Psoas muscle (tissue), 8 donors: Measurements from ENCODE around the gene ANKRD13B. TPM values are rescaled to one million over a fixed set of nuclear protein-coding genes. Genes with fewer than 3 reads are reported as not detected.
A peak's percentile ranks its signal among the peaks of the same experiment; 100 is the strongest.

ENCODE experiments used
- ATAC-seq, 4 donors: fragments of 200-7000 bp; cut with Tn5 transposase; one replicate each; pipeline ENCODE4 v1.9.1; 2020; ENCODE audit warnings: moderate library complexity in 3 of 4, mild to moderate bottlenecking in 2 of 4
- DNase-seq, 2 donors: peaks; one replicate each; pipeline ENCODE4 v3.0.0-alpha.2; 2020
- H3K27ac ChIP-seq: fragments of 200-600 bp; one replicate; pipeline ENCODE4 v1.8.0; 2022
- H3K27me3 ChIP-seq, 3 donors: fragments of 200-600 bp in 1 of 3; one replicate each; pipeline versions ENCODE4 v1.6.1 to v1.8.0; 2013 to 2022; ENCODE audit warnings: low read length in 2 of 3, mild to moderate bottlenecking in 2 of 3, moderate library complexity in 1 of 3; ENCODE audit not compliant: insufficient read depth in 3 of 3
- H3K36me3 ChIP-seq, 2 donors: fragments of 200-600 bp in 1 of 2; one replicate each; pipeline versions ENCODE4 v1.6.1 to v1.8.0; 2013 to 2022; ENCODE audit warnings: low read depth in 1 of 2, mild to moderate bottlenecking in 1 of 2, moderate library complexity in 1 of 2; ENCODE audit not compliant: insufficient read depth in 1 of 2
- H3K4me1 ChIP-seq: fragments of 200-600 bp; one replicate; pipeline ENCODE4 v1.8.0; 2022
- H3K4me3 ChIP-seq: fragments of 200-600 bp; one replicate; pipeline ENCODE4 v1.8.0; 2022; ENCODE audit warnings: mild to moderate bottlenecking
- H3K9me3 ChIP-seq: fragments of 200-600 bp; one replicate; pipeline ENCODE4 v1.8.0; 2022
- WGBS, 3 donors: extraction: QIAGEN DNeasy Blood & Tissue Kit; methylation state at CpG; one replicate each; pipeline versions ENCODE4 v1.1.6 to v1.1.7; 2013; 5-methylcytosine and 5-hydroxymethylcytosine counted together
- intact Hi-C, 2 donors: fragments of 100-400 bp; cut with DNase I; formaldehyde crosslinking; loops; one replicate each; pipeline versions ENCODE4 v1.11.0 to v1.14.2; 2022
- polyA plus RNA-seq, 3 donors: library from polyadenylated mRNA; stranded (reverse); fragments of 200-250 nt; gene quantifications; one replicate each; pipeline ENCODE4 v1.2.3, GENCODE V29; 2013
- total RNA-seq, 4 donors: library from RNA; stranded (reverse); fragmentation: NEBNext Ultra II Directional in 2 of 4; extraction: Animal tissue kit (Norgen Biotek cat#: 25700) in 2 of 4; gene quantifications; one replicate each; pipeline versions ENCODE4 v1.2.1 to v1.2.4, GENCODE V29; 2021 to 2023
- TF ChIP-seq, protein P1 (sequence below): fragments of 200-600 bp; IDR thresholded peaks from one replicate; pipeline ENCODE4 v1.8.0; 2022; ENCODE audit warnings: antibody characterized with exemption
- donor health status: healthy with polysubstance abuse.
- donor health status: DM: no; HTN: no; CAD: no; lungs with moderate emphysema.
- donor health status: Bipolar disorder and iron deficiency.
- donor health status: healthy.
- donor health status: DM: yes; HTN: yes; CAD: no.
- donor health status: DM: no; HTN: no; CAD: no.
- donor health status: DM: no; HTN: no; CAD: no.
- donor health status: DM: yes; HTN: yes; CAD: no.

The ANKRD13B gene
- total and polyA plus RNA-seq, 7 donors: 5.4 to 14.8 (median 7.1) TPM

DNA sequence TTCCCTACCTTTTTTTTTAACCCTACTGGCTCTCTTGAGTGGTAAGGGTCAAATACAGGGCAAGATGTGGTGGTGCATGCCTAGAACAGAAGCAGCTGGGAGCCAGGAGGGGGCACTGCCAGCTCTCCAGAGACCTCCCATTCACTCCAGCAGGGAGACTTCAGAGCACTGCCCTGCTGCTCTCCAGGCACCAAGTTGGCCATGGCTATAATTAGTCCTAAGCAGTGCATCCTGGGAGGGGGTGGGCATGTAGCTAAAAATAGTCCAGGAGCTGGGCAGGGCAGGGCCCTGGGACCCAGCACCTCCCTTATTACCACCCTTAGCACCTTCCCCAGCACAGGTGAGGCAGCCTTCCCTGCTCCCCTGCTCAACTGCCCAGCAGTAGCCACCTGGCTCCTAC, 26.3 kb downstream of the ANKRD13B start:
- H3K4me1 ChIP-seq: peaks cover 69% of the 10 kb centered on the region

DNA sequence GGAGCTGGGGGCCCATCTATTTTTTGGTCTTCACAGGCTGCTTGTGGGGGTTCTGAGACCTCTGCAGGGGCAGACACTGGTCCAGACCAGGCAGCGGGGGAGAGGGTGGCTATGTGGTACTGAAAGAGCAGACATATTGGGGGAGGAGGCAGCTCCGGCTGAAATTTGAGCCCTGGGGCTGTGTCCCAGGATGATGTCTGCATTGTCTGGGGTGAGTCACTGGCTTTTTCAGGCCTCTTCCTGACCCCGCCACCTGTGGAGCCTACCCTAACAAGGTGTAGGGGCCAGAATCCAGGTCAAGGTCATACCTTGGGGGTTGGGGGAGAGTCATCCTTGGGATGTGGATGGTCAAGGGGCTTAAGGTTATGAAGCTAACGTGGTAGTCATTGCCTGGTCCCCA, 27.3 kb downstream of the ANKRD13B start:
- Histone ChIP-seq H3K9me3 (no peaks in the 10 kb centered on the region), H3K27me3 (no peaks in the 10 kb centered on the region), H3K27ac (peak overlapping the region; percentile 99), H3K36me3 (peaks cover 0 to 16% of the 10 kb centered on the region in 2 donors), H3K4me1 (peaks cover 66% of the 10 kb centered on the region), H3K4me3 (peak overlapping the region; percentile 98)
- TF ChIP-seq, protein P1, sequence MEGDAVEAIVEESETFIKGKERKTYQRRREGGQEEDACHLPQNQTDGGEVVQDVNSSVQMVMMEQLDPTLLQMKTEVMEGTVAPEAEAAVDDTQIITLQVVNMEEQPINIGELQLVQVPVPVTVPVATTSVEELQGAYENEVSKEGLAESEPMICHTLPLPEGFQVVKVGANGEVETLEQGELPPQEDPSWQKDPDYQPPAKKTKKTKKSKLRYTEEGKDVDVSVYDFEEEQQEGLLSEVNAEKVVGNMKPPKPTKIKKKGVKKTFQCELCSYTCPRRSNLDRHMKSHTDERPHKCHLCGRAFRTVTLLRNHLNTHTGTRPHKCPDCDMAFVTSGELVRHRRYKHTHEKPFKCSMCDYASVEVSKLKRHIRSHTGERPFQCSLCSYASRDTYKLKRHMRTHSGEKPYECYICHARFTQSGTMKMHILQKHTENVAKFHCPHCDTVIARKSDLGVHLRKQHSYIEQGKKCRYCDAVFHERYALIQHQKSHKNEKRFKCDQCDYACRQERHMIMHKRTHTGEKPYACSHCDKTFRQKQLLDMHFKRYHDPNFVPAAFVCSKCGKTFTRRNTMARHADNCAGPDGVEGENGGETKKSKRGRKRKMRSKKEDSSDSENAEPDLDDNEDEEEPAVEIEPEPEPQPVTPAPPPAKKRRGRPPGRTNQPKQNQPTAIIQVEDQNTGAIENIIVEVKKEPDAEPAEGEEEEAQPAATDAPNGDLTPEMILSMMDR: no peak
- ATAC-seq (peak; percentile 45 to 58 (median 51)), DNase-seq (peak; percentile 62 to 85)
- 36 to 62% (median 46%) methylated on average over 4 of the region's 4 CpGs for WGBS, 3 donors
- intact Hi-C loops: loop anchor here in 1 of 2 donors (5.0 kb wide), 2 partner anchors 142 to 312 kb away; partner anchors contain the start of gene SSH2

More for the DNA sequence above, 26.3 kb downstream of the ANKRD13B start:
- peak; percentile 58 to 66 (median 59) for ATAC-seq
- Histone ChIP-seq H3K4me3 (peak overlapping the region; percentile 98), H3K27me3 (no peaks in the 10 kb centered on the region), H3K36me3 (peaks cover 0 to 22% of the 10 kb centered on the region in 2 donors), H3K9me3 (no peaks in the 10 kb centered on the region), H3K27ac (peak overlapping the region; percentile 99)
- TF ChIP-seq, protein P1: peak; percentile 41
- peak; percentile 48 to 84 for DNase-seq
- intact Hi-C loops: no loop called here

DNA sequence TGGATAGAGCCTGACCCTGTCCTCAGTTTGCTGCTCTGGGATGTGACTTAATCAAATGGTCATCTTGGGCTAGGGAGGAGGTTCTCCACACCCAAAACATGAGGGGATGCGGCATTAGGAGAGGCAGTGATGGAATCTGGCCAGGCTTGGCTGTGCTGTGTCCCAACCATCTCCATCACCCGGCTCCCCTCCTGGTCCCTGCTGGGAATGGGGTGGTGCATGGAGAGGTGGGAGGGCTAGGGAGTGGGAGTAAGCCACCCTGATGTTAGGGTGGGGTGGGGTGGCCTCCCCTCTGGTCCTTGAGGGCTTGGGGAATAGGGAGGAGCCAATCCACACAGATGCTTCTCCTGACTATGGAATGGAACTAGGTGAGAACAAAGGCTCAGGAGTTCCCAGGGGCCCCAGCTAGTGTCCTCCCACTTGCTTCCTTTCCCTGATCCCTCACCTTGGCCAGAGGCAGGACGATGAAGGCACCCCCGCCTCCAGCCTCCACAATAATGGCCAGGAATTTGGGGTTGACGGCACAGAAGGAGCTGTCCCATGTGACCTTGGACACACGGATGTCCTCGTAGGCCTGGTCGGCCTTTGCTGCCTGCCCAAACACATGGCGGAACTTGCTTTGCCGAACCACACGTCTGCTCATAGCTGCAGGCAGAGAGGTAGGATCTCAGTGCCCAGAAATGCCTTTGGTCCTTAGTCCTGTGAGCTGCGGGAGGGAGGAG, 28.0 kb downstream of the ANKRD13B start:
- DNase-seq: no peak
- no peak for ATAC-seq
- H3K27ac ChIP-seq: peak overlapping the region; percentile 99
- intact Hi-C loops: loop anchor here in 1 of 2 donors (5.0 kb wide), 2 partner anchors 141 to 311 kb away; partner anchors contain the start of gene SSH2
- peaks cover 67% of the 10 kb centered on the region for H3K4me1 ChIP-seq
- no peaks in the 10 kb centered on the region for H3K9me3 ChIP-seq
- peaks cover 0 to 14% of the 10 kb centered on the region in 2 donors for H3K36me3 ChIP-seq
- 47 to 58% (median 50%) methylated on average over 12 of the region's 12 CpGs for WGBS, 3 donors
- H3K4me3 ChIP-seq: peak overlapping the region; percentile 98
- H3K27me3 ChIP-seq: no peaks in the 10 kb centered on the region
- TF ChIP-seq, protein P1: no peak

DNA sequence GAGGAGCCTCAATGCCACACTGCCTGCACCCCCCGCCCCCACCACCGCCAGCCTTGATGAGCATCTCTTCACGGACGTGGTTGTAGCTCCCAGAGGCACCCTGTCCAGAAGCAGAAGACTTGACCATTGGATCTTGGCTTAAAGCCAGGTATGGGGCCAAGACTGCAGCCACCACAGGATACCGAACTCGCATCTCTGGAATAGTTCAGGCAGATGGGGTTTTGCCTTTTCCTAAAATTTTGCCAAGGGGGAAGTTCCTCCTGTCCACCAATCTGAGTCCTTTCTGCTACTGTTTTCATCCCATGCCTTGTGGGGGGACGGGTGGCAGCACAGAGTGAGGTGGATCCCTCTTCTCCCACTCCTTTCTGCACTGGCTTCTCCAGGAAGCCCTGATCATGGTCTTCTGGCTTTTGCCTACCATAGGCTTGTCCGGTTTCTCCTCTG, 28.8 kb downstream of the ANKRD13B start:
- TF ChIP-seq, protein P1: no peak
- Histone ChIP-seq H3K4me3 (peak overlapping the region; percentile 98), H3K36me3 (peaks cover 0 to 14% of the 10 kb centered on the region in 2 donors), H3K27me3 (no peaks in the 10 kb centered on the region), H3K9me3 (no peaks in the 10 kb centered on the region), H3K27ac (peak overlapping the region; percentile 99), H3K4me1 (peaks cover 58% of the 10 kb centered on the region)
- intact Hi-C loops: loop anchor here in 1 of 2 donors (5.0 kb wide), 2 partner anchors 141 to 311 kb away; partner anchors contain the start of gene SSH2
- DNase-seq: peak; percentile 52 to 76
- 22 to 29% (median 22%) methylated on average over 8 of the region's 8 CpGs for WGBS, 3 donors
- peak; percentile 9 to 25 (median 20) for ATAC-seq
